Dendritic cell treated with granulocyte-macrophage colony-stimulating factor and Interleukin-4, amounts not matched to agents 40 ng/mL and 50 ng/mL, for 4 days (primary cell): ENCODE measurements around the gene SYK.
"Not testable (repeated sequence)": the region's sequence is repeated elsewhere in the genome, so short reads cannot be mapped to it uniquely, and the experiment has no call there.

ENCODE experiments used
- H3K27ac Mint-ChIP-seq: one replicate; pipeline ENCODE4 v1.8.0; 2022; ENCODE audit warnings: mild to moderate bottlenecking, mixed read lengths
- H3K27me3 Mint-ChIP-seq: one replicate; pipeline ENCODE4 v1.8.0; 2022; ENCODE audit warnings: mild to moderate bottlenecking, mixed read lengths
- H3K36me3 Mint-ChIP-seq: one replicate; pipeline ENCODE4 v1.8.0; 2022; ENCODE audit warnings: low read depth, mixed read lengths
- H3K4me1 Mint-ChIP-seq: one replicate; pipeline ENCODE4 v1.8.0; 2022; ENCODE audit warnings: low read depth, mixed read lengths
- H3K4me3 Mint-ChIP-seq: one replicate; pipeline ENCODE4 v1.8.0; 2022; ENCODE audit warnings: mild to moderate bottlenecking, moderate library complexity, mixed read lengths
- H3K9me3 Mint-ChIP-seq: one replicate; pipeline ENCODE4 v1.8.0; 2022; ENCODE audit warnings: mixed read lengths
- intact Hi-C: fragments of 100-400 bp; cut with micrococcal nuclease; formaldehyde crosslinking; loops from one replicate; pipeline ENCODE4 v1.15.0; 2022

SYK gene

GRCh38 chr9:90821236-90821635, 19.6 kb downstream of the SYK start:
- H3K4me1 Mint-ChIP-seq = peaks cover 78% of the 10 kb centered on the region
- H3K27me3 Mint-ChIP-seq, H3K4me3 Mint-ChIP-seq, intact Hi-C loops: not testable (repeated sequence)
- H3K27ac Mint-ChIP-seq = peak overlapping the region; percentile 56
- peaks cover 91% of the 10 kb centered on the region for H3K36me3 Mint-ChIP-seq
- H3K9me3 Mint-ChIP-seq = peaks cover 12% of the 10 kb centered on the region

GRCh38 chr9:90821697-90822096, 20.1 kb downstream of the SYK start:
- H3K9me3 Mint-ChIP-seq = peaks cover 12% of the 10 kb centered on the region
- H3K4me1 Mint-ChIP-seq = peaks cover 78% of the 10 kb centered on the region
- intact Hi-C loops = no loop called here
- H3K4me3 Mint-ChIP-seq = no peak overlapping the region
- H3K27me3 Mint-ChIP-seq = no peaks in the 10 kb centered on the region
- H3K36me3 Mint-ChIP-seq = peaks cover 91% of the 10 kb centered on the region
- H3K27ac Mint-ChIP-seq = peak overlapping the region; percentile 56

- Mint-ChIP-seq H3K9me3 (peaks cover 12% of the 10 kb centered on the region), H3K4me3 (no peak overlapping the region), H3K27me3 (no peaks in the 10 kb centered on the region), H3K27ac (peak overlapping the region; percentile 48), H3K4me1 (peaks cover 80% of the 10 kb centered on the region), H3K36me3 (peaks cover 86% of the 10 kb centered on the region)
- intact Hi-C loops = no loop called here
Measured at GRCh38 chr9:90822866-90823265, 21.2 kb downstream of the SYK start.

GRCh38 chr9:90825586-90825985, 24.0 kb downstream of the SYK start:
- Mint-ChIP-seq H3K4me3 (no peak overlapping the region), H3K27ac (peak overlapping the region; percentile 87), H3K4me1 (peaks cover 85% of the 10 kb centered on the region), H3K27me3 (no peaks in the 10 kb centered on the region), H3K36me3 (peaks cover 86% of the 10 kb centered on the region), H3K9me3 (no peaks in the 10 kb centered on the region)
- intact Hi-C loops = loop anchor here (5.0 kb wide), 1 partner anchor 53 kb away; no protein-coding TSS in a partner anchor

GRCh38 chr9:90826326-90827020, 24.9 kb downstream of the SYK start:
- no peaks in the 10 kb centered on the region for H3K27me3 Mint-ChIP-seq
- H3K27ac Mint-ChIP-seq = peak overlapping the region; percentile 87

GRCh38 chr9:90827181-90827871, 25.7 kb downstream of the SYK start:
- H3K4me1 Mint-ChIP-seq = peaks cover 90% of the 10 kb centered on the region
- peaks cover 90% of the 10 kb centered on the region for H3K36me3 Mint-ChIP-seq
- no peaks in the 10 kb centered on the region for H3K27me3 Mint-ChIP-seq
- H3K4me3 Mint-ChIP-seq = peak overlapping the region; percentile 63
- peak overlapping the region; percentile 87 for H3K27ac Mint-ChIP-seq
- intact Hi-C loops = loop anchor here (5.0 kb wide), 1 partner anchor 55 kb away; no protein-coding TSS in a partner anchor
- no peaks in the 10 kb centered on the region for H3K9me3 Mint-ChIP-seq

More at GRCh38 chr9:90826326-90827020, 24.9 kb downstream of the SYK start:
- Mint-ChIP-seq H3K9me3 (no peaks in the 10 kb centered on the region), H3K36me3 (peaks cover 86% of the 10 kb centered on the region), H3K4me1 (peaks cover 86% of the 10 kb centered on the region), H3K4me3 (peak overlapping the region; percentile 23)
- intact Hi-C loops = loop anchor here (5.0 kb wide), 1 partner anchor 54 kb away; no protein-coding TSS in a partner anchor

- intact Hi-C loops = no loop called here
- Mint-ChIP-seq H3K4me3 (no peak overlapping the region), H3K27ac (no peak overlapping the region), H3K9me3 (no peaks in the 10 kb centered on the region), H3K36me3 (peaks cover 95% of the 10 kb centered on the region), H3K27me3 (no peaks in the 10 kb centered on the region), H3K4me1 (peaks cover 95% of the 10 kb centered on the region)
Measured at GRCh38 chr9:90830051-90830450, 28.4 kb downstream of the SYK start.

- peaks cover 93% of the 10 kb centered on the region for H3K4me1 Mint-ChIP-seq
Measured at GRCh38 chr9:90830977-90831376, 29.4 kb downstream of the SYK start.

GRCh38 chr9:90832261-90832660, 30.6 kb downstream of the SYK start:
- Mint-ChIP-seq H3K27me3 (no peaks in the 10 kb centered on the region), H3K4me3 (no peak overlapping the region), H3K36me3 (peaks cover 93% of the 10 kb centered on the region), H3K27ac (peak overlapping the region; percentile 26), H3K4me1 (peaks cover 84% of the 10 kb centered on the region), H3K9me3 (no peaks in the 10 kb centered on the region)
- intact Hi-C loops = no loop called here

More at GRCh38 chr9:90830977-90831376, 29.4 kb downstream of the SYK start:
- Mint-ChIP-seq H3K9me3 (no peaks in the 10 kb centered on the region), H3K4me3 (no peak overlapping the region), H3K27ac (peak overlapping the region; percentile 68), H3K27me3 (no peaks in the 10 kb centered on the region), H3K36me3 (peaks cover 95% of the 10 kb centered on the region)
- intact Hi-C loops = no loop called here

- Mint-ChIP-seq H3K27ac (peak overlapping the region; percentile 5), H3K4me3 (no peak overlapping the region), H3K27me3 (no peaks in the 10 kb centered on the region), H3K9me3 (no peaks in the 10 kb centered on the region), H3K36me3 (peaks cover 96% of the 10 kb centered on the region), H3K4me1 (peaks cover 84% of the 10 kb centered on the region)
- intact Hi-C loops = no loop called here
Measured at GRCh38 chr9:90834828-90835595, 33.4 kb downstream of the SYK start.

GRCh38 chr9:90836411-90837080, 34.9 kb downstream of the SYK start:
- intact Hi-C loops = no loop called here
- Mint-ChIP-seq H3K9me3 (no peaks in the 10 kb centered on the region), H3K27me3 (no peaks in the 10 kb centered on the region), H3K36me3 (peaks cover 84% of the 10 kb centered on the region), H3K4me3 (no peak overlapping the region), H3K4me1 (peaks cover 71% of the 10 kb centered on the region), H3K27ac (no peak overlapping the region)

GRCh38 chr9:90838098-90838497, 36.5 kb downstream of the SYK start:
- intact Hi-C loops = no loop called here
- peaks cover 60% of the 10 kb centered on the region for H3K4me1 Mint-ChIP-seq
- H3K27me3 Mint-ChIP-seq = no peaks in the 10 kb centered on the region
- H3K4me3 Mint-ChIP-seq = no peak overlapping the region
- no peaks in the 10 kb centered on the region for H3K9me3 Mint-ChIP-seq
- H3K36me3 Mint-ChIP-seq = peaks cover 69% of the 10 kb centered on the region
- no peak overlapping the region for H3K27ac Mint-ChIP-seq

- peaks cover 69% of the 10 kb centered on the region for H3K36me3 Mint-ChIP-seq
- H3K4me3 Mint-ChIP-seq = no peak overlapping the region
- no peak overlapping the region for H3K27ac Mint-ChIP-seq
Measured at GRCh38 chr9:90838581-90839154, 37.0 kb downstream of the SYK start.

More at GRCh38 chr9:90838581-90839154, 37.0 kb downstream of the SYK start:
- no peaks in the 10 kb centered on the region for H3K9me3 Mint-ChIP-seq
- peaks cover 55% of the 10 kb centered on the region for H3K4me1 Mint-ChIP-seq
- H3K27me3 Mint-ChIP-seq = no peaks in the 10 kb centered on the region
- intact Hi-C loops = no loop called here
